NCI-H82 treated with DMSO at 0.1 percent for 48 hours (cell line): ENCODE results near the gene GCK.
"Not testable (repeated sequence)": the region's sequence is repeated elsewhere in the genome, so short reads cannot be mapped to it uniquely, and the experiment has no call there.

ENCODE experiments used
- DNase-seq: peaks from one replicate; lab custom pipeline; 2025; ENCODE audit not compliant: unreplicated experiment; lab: John Stamatoyannopoulos, UW

Gene GCK

DNA sequence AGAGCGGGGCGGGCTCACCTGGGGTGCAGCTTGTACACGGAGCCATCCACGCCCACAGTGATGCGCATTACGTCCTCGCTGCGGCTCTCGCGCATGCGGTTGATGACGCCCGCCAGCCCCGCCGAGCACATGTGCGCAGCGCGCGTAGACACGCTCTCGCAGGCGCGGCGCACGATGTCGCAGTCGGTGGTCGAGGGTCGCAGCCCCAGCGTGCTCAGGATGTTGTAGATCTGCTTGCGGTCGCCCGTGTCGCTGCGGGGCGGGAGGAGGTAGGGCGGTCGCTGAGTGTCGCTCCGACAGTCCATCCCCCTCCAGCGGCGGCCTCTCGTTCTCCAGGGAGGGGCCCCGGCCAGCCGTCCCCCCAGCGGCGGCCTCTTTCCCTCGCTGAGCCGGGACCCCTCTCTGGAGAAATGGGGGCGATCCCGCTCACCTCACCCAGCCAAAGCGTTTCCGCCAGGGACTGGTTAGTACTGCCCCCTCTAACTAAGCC, 43.7 kb downstream of the GCK start:
- no peak for DNase-seq

DNA sequence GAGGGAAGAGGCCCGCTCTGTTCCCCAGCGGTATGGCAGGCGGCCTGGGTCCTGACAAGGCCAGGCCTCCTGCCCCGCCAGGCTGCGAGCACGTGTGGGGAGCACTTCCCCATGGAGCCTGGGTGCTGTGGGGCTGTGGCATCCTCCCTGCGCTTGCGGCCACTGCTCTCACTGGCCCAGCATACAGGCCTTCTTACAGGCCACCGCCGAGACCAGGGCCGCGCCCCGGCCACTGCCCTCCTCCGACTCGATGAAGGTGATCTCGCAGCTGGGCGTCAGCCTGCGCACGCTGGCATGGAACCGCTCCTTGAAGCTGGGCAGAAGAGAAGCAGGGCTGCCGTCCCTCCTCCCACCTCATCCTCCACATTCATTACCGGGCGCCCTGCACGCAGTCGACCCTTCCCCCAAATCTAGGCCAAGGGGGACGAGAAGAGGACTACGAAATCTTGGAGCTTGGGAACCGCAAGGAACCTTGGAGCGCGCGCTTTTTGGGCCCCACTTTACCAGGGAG, 44.2 kb downstream of the GCK start:
- DNase-seq = no peak

DNA sequence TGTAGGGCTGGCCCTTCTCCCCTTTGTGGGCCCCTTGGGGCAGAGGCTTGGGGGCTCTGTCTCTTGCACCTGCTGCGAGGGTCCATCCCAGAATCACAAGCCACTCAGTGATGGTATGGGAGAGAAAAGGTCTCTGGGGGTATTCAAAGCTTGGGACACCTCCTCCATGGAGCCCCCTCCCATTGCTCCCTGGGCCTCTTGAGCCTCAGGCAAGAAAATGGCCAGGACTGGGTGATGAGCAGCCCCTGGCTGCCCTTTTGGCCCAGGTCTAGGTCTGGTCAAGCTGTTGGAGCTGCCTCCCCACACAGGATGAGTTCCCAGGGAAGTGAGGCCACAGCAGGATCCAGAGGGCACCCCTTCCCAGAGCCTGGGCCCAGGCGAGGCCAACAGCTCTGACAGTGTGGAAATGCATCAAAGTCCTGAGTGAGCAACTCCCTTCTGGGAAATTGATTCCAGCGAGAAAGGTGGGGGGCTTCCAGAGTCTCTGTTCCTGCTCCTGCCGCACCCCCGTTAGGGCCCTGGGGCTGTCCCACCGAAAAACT, 44.7 kb downstream of the GCK start:
- DNase-seq = no peak

- no peak for DNase-seq
These were observed 45.5 kb downstream of the GCK start for GRCh38 chr7:44143646-44144250.

DNA sequence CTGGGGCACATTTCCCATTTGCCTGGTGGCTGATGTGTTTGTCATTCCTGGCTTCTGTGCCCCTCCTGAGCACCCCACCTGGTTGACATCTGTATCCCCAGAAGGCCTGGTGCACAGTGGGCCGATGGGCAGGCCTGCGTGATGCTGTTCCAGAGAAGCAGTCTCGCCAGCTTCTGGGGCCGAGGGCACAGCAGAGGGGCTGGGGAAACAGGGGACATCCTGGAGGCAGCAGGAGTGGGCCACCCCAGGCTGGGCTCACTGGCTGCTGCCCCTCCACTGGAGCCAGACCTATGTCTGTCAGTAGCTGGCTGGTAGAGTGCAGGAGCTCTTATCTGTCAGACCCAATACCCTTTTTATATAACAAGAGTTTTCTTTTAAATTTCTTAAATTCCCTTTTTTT, 47.2 kb downstream of the GCK start:
- DNase-seq = no peak

DNA sequence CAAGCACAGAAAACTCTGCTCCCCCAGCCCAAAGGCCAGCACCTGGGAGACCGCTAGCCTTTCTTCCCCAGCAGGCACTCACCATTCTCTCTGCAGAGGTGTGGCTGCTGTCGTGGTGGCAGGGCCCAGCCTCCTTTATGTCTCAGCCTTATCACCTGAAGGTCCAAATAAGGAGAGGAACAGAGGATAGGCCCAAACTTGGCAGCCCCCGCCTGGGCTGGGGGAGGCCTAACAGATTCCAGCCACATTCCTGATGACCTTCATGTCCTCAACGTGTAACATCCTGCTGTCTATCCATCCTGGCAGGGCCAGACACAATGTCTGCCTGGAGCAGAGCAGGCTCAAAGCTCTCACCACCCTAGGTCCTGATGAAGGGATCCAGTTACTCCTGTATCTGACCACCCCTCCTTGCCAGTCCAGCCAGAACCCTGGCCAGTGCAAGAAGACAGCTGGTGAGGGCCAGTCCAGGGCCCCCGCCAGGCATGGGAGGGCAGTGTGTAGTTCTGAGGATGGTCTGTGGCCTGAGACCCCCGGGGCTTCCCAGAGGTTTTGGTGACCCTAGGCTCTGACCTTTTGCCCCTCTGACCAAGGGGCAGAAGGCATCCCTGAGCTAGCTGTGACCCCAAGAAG, 47.9 kb downstream of the GCK start, which contains the start of gene MYL7:
Gene MYL7 (minus strand): TSS at position 112 of the 630 bp plus-strand sequence. CDS start 27 bp downstream, at position 85.
- no peak for DNase-seq

GRCh38 chr7:44140341-44140740, 48.9 kb downstream of the GCK start:
- DNase-seq = no peak

GRCh38 chr7:44139311-44140010, 49.8 kb downstream of the GCK start:
- DNase-seq = no peak

DNA sequence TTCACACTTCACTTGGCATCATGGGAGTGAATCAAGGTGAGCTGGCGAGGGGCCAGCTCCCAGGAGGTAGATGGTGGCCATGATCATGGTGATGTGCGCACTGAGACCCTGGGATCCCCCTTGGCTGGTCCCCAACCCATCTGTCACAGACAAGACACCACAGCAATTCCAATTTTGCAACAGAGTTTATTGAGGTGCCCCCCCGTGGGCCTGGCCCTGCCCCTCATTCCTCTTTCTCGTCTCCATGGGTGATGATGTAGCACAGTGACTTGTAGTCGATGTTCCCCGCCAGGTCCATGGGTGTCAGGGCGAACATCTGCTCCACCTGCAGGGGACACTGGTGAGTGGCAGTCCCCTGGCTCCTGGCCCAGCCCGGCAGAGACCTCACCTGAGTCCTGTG, 50.5 kb downstream of the GCK start:
- no peak for DNase-seq

DNA sequence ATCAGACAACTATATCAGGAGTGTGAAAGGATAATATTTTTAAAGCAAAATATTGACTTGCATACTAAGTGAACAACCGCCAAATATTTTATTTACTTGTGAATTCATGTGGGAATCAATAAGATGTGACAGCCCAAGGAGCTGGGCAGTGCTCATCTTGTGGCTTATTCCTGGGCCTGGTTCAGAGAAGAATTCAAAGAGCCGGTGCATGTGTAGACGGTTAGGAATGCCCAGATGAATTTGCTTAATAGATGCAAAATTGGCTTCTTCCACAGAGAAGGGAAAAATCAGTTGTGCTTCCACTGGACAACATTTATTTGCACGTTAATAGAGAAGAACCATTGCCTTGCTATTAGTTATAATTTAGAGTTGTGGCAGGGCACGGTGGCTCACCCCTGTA, 52.5 kb downstream of the GCK start:
- DNase-seq = no peak

GRCh38 chr7:44134943-44135628, 54.2 kb downstream of the GCK start:
- DNase-seq = no peak

GRCh38 chr7:44133295-44133694, 55.9 kb downstream of the GCK start:
- DNase-seq = no peak

DNA sequence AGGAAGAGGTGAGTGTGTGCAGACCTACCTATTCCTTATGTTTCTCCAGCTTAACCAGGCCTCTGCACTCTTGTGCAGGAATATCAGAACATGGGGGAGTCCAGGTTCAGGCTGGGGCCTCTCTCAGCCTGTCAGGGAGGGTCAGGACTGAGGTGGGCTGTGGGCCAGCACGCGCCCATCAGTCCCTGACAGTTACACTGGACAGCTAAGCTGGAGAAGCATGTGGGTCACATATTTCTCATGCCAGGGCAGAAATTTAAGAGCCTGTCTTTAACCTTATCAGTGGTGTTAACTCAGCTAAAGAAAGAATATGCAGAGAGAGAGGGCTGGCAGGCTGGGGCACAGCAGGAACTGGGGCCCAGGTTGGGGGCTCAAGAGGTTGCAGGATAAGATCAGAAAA, 57.2 kb downstream of the GCK start:
- DNase-seq = no peak

DNA sequence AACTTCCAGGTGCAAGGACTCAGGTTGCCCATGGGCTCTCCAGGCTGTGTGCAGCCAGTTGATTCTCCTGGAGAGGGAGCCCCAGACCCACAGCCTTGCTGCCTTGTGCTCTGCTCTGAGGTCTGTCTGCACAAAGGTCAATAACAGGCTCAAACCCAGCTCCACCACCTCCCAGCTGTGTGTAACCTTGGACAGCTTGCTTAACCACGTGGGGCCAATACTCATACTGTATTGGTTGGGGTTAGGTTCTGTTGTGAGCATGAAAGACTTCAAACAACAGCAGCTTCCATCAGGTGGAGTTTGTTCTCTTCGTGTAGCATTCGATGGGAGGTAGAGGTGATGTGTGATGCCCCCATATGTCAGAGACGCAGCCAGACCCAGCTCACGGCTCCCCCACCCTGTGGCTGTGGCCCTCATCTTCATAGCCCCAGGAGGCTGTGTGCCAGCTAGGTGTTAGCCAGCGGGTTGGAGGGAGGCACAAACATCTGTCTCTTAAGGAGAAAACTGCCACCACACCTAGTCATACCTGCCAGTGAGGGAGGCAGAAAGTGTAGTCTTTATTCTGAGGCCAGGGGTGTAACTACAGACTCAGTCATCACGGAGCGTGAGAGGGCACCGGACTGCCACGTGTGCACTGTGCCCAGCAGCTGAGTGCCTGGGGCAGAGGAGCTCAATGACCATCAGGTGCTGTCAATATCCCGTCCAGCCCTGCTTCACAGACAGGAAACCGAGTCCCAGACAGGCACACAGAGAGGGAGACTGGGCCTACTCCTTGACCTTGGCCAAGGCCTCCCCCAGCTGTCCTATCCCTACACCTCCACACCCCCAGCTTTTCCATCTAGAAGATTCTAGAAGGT, 57.8 kb downstream of the GCK start:
- DNase-seq = peak; percentile 57

- no peak for DNase-seq
These were observed 60.3 kb downstream of the GCK start for GRCh38 chr7:44128721-44129582.

GRCh38 chr7:44127161-44127560, 62.1 kb downstream of the GCK start:
- no peak for DNase-seq

GRCh38 chr7:44126574-44126973, 62.7 kb downstream of the GCK start:
- not testable (repeated sequence) for DNase-seq

- no peak for DNase-seq
These were observed 64.4 kb downstream of the GCK start for GRCh38 chr7:44124822-44125202.
